SK-N-SH (cell line): ENCODE results near the gene MND1. TPM values are rescaled to one million over a fixed set of nuclear protein-coding genes. Genes with fewer than 3 reads are reported as not detected.

Experiments
- CTCF ChIA-PET: fragments of 300-600, 350-600 bp; formaldehyde crosslinking; extraction: SDS; loops from one replicate; lab custom pipeline; 2021; lab: Yijun Ruan, JAX
- POLR2A ChIA-PET: fragments of 350-600 bp; sonication (Branson Sonifier 250); formaldehyde crosslinking; extraction: SDS; loops from one replicate; lab custom pipeline; 2020; ENCODE audit warnings: antibody characterized with exemption, inconsistent platforms; lab: Yijun Ruan, JAX
- DNase-seq: peaks from one replicate; pipeline ENCODE4 v3.0.0; 2012
- H2AFZ ChIP-seq: fragments of 200-600 bp; sonication (generic); 2 replicates; pipeline ENCODE4 v1.8.1; 2016; ENCODE audit warnings: antibody characterized with exemption, mild to moderate bottlenecking, low read depth
- H3F3A ChIP-seq: fragments of 200-600 bp; sonication (generic); replicated peaks from 2 replicates; pipeline ENCODE3; 2016; ENCODE audit warnings: antibody characterized with exemption, mild to moderate bottlenecking; ENCODE audit not compliant: insufficient read depth
- H3K27ac ChIP-seq, 2 experiments: fragments of 200-500 bp in 1 of 2; fragments of 200-600 bp in 1 of 2; sonication (Bioruptor generic) in 1 of 2; sonication (generic), shearing (Covaris generic) in 1 of 2; 2 replicates each; pipeline versions ENCODE4 v1.5.1 to v1.6.1; 2014 to 2016; ENCODE audit warnings: low read depth in 2 of 2, inconsistent platforms in 1 of 2, low read length in 1 of 2, mild to moderate bottlenecking in 1 of 2, mixed read lengths in 1 of 2
- H3K27me3 ChIP-seq: fragments of 200-600 bp; sonication (generic), shearing (Covaris generic); 2 replicates; pipeline ENCODE4 v1.6.1; 2016; ENCODE audit warnings: mixed run types; ENCODE audit not compliant: insufficient read depth
- H3K36me3 ChIP-seq, 2 experiments: fragments of 200-500 bp in 1 of 2; fragments of 200-600 bp in 1 of 2; sonication (Bioruptor generic) in 1 of 2; sonication (generic) in 1 of 2; replicated peaks in 1 of 2; 2 replicates each; pipeline versions ENCODE3 to v1.5.1; 2014 to 2016; ENCODE audit warnings: low read length in 1 of 2, mild to moderate bottlenecking in 1 of 2; ENCODE audit not compliant: insufficient read depth in 2 of 2, control insufficient read depth in 1 of 2
- H3K4me1 ChIP-seq, 2 experiments: fragments of 200-500 bp in 1 of 2; fragments of 200-600 bp in 1 of 2; sonication (Bioruptor generic) in 1 of 2; sonication (generic), shearing (Covaris generic) in 1 of 2; 2 replicates each; pipeline versions ENCODE4 v1.5.1 to v1.6.1; 2014 to 2016; ENCODE audit warnings: low read depth in 1 of 2, low read length in 1 of 2, mixed run types in 1 of 2; ENCODE audit not compliant: insufficient read depth in 2 of 2, control insufficient read depth in 1 of 2
- H3K4me2 ChIP-seq: fragments of 200-600 bp; sonication (generic), shearing (Covaris generic); 2 replicates; pipeline ENCODE4 v1.6.1; 2017; ENCODE audit warnings: mixed run types
- H3K4me3 ChIP-seq, 2 experiments: fragments of 200-500 bp in 1 of 2; fragments of 200-600 bp in 1 of 2; sonication (Bioruptor generic) in 1 of 2; sonication (generic), shearing (Covaris generic) in 1 of 2; 2 replicates each; pipeline versions ENCODE4 v1.5.1 to v1.8.1; 2014 to 2016; ENCODE audit warnings: low read depth in 2 of 2, inconsistent platforms in 1 of 2, low read length in 1 of 2, mild to moderate bottlenecking in 1 of 2, mixed read lengths in 1 of 2, moderate library complexity in 1 of 2
- H3K79me2 ChIP-seq: fragments of 200-600 bp; sonication (generic); 2 replicates; pipeline ENCODE4 v1.8.1; 2017; ENCODE audit warnings: mild to moderate bottlenecking; ENCODE audit not compliant: insufficient read depth
- H3K9ac ChIP-seq: fragments of 200-600 bp; sonication (generic); 2 replicates; pipeline ENCODE4 v1.6.1; 2017; ENCODE audit warnings: mixed run types
- H3K9me2 ChIP-seq: fragments of 200-600 bp; sonication (generic); 2 replicates; pipeline ENCODE4 v1.6.1; 2017; ENCODE audit warnings: mixed run types
- H3K9me3 ChIP-seq: fragments of 200-600 bp; sonication (generic); 2 replicates; pipeline ENCODE4 v1.6.1; 2017; ENCODE audit warnings: mixed run types, mild to moderate bottlenecking, moderate library complexity
- H4K20me1 ChIP-seq: fragments of 200-600 bp; sonication (generic); 2 replicates; pipeline ENCODE4 v1.6.1; 2017; ENCODE audit warnings: mild to moderate bottlenecking, mixed run types; ENCODE audit not compliant: insufficient read depth
- EP300 ChIP-seq, 2 experiments: IDR thresholded peaks; 2 replicates each; pipeline versions ENCODE4 v1.4.0 to v1.6.1; 2012; ENCODE audit warnings: borderline replicate concordance in 1 of 2, low read depth in 1 of 2, low read length in 1 of 2
- FOSL2 ChIP-seq: IDR thresholded peaks from 2 replicates; pipeline ENCODE4 v1.4.0; 2012; ENCODE audit warnings: low read depth, mild to moderate bottlenecking, moderate library complexity, borderline replicate concordance
- FOXM1 ChIP-seq: IDR thresholded peaks from 2 replicates; pipeline ENCODE4 v1.4.0; 2012; ENCODE audit warnings: low read depth, mild to moderate bottlenecking
- GATA2 ChIP-seq: sonication (generic); formaldehyde crosslinking; IDR thresholded peaks from 2 replicates; pipeline ENCODE4 v1.5.0; 2020; ENCODE audit warnings: mild to moderate bottlenecking, missing genetic modification reagents
- IRF3 ChIP-seq: fragments of 150-350 bp; IDR thresholded peaks from 2 replicates; pipeline ENCODE4 v1.6.1; 2016; ENCODE audit warnings: mild to moderate bottlenecking, low read depth, low read length
- MAX ChIP-seq: IDR thresholded peaks from 2 replicates; pipeline ENCODE4 v1.4.0; 2012; ENCODE audit warnings: low read depth
- MEF2A ChIP-seq: IDR thresholded peaks from 2 replicates; pipeline ENCODE4 v1.4.0; 2012; ENCODE audit warnings: low read depth, borderline replicate concordance
- MXI1 ChIP-seq: IDR thresholded peaks from 2 replicates; pipeline ENCODE4 v1.6.1; 2012; ENCODE audit warnings: mild to moderate bottlenecking, low read depth, low read length, improper control_type of control experiment
- NFIC ChIP-seq: IDR thresholded peaks from 2 replicates; pipeline ENCODE4 v1.4.0; 2012; ENCODE audit warnings: borderline replicate concordance
- RAD21 ChIP-seq: IDR thresholded peaks from 2 replicates; pipeline ENCODE4 v1.6.1; 2012; ENCODE audit warnings: mild to moderate bottlenecking, low read length
- RXRA ChIP-seq: IDR thresholded peaks from 2 replicates; pipeline ENCODE4 v1.4.0; 2012; ENCODE audit warnings: low read depth, mild to moderate bottlenecking, borderline replicate concordance
- TAF1 ChIP-seq: IDR thresholded peaks from 2 replicates; pipeline ENCODE4 v1.6.1; 2012; ENCODE audit warnings: low read depth, mild to moderate bottlenecking, low read length, moderate library complexity, borderline replicate concordance
- TEAD4 ChIP-seq: IDR thresholded peaks from 2 replicates; pipeline ENCODE4 v1.4.0; 2012; ENCODE audit warnings: mild to moderate bottlenecking, borderline replicate concordance; ENCODE audit not compliant: insufficient read depth
- USF1 ChIP-seq: IDR thresholded peaks from 2 replicates; pipeline ENCODE4 v1.4.0; 2012; ENCODE audit warnings: low read depth, borderline replicate concordance
- YY1 ChIP-seq: IDR thresholded peaks from 2 replicates; pipeline ENCODE4 v1.4.0; 2012; ENCODE audit warnings: low read depth, mild to moderate bottlenecking
- WGBS: methylation state at CpG from one replicate; pipeline ENCODE4 v1.1.6; 2017; ENCODE audit warnings: low lambda C conversion rate; 5-methylcytosine and 5-hydroxymethylcytosine counted together
- polyA plus RNA-seq, 3 experiments: library from polyadenylated mRNA; depleted of rRNA; stranded (reverse); fragments of >200 nt; gene quantifications; 2 replicates each; pipeline ENCODE4 v1.2.3, GENCODE V29; 2012
- TF ChIP-seq, protein P1 (sequence below): IDR thresholded peaks from 2 replicates; pipeline ENCODE4 v1.4.0; 2012; ENCODE audit warnings: low read depth, borderline replicate concordance
- TF ChIP-seq, protein P2 (sequence below): IDR thresholded peaks from 2 replicates; pipeline ENCODE4; 2012
- TF ChIP-seq, protein P3 (sequence below): fragments of 150-350 bp; IDR thresholded peaks from 2 replicates; pipeline ENCODE4 v1.6.1; 2017; ENCODE audit warnings: antibody characterized with exemption, low read length, low read depth, borderline replicate concordance

The MND1 gene
- polyA plus RNA-seq, 1 of the 3 experiments (the other 2 are of a cell fraction), result 2.4 TPM

DNA sequence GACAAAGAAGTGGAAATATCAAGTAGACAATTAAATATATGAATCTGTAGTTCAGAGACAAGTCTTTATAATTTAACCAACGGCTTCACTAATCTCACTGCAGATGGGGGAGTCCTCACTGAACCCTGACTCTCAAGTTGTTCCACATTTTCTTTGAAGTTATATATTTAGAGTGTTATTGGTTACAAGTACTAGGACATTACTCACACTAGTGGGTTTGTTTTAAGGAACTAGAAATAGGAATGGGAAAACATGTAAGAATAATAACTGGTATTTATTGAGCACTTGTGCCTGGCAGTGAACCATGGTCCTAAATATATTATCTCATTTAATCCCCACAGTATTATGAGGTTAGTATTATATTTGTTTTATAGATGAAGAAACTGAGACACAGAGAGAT, 22.0 kb downstream of the MND1 start:
- no peaks in the 10 kb centered on the region for H3F3A ChIP-seq
- no peaks in the 10 kb centered on the region for H4K20me1 ChIP-seq
- POLR2A ChIA-PET, result no interaction called here
- peaks cover 2 to 19% of the 10 kb centered on the region in 2 experiments for H3K36me3 ChIP-seq
- H3K27ac ChIP-seq, result no peak overlapping the region
- no peak overlapping the region for H3K4me2 ChIP-seq
- no peak overlapping the region for H3K4me3 ChIP-seq
- no peak for DNase-seq
- TF ChIP-seq MEF2A, result no peak
- TF ChIP-seq, protein P1, sequence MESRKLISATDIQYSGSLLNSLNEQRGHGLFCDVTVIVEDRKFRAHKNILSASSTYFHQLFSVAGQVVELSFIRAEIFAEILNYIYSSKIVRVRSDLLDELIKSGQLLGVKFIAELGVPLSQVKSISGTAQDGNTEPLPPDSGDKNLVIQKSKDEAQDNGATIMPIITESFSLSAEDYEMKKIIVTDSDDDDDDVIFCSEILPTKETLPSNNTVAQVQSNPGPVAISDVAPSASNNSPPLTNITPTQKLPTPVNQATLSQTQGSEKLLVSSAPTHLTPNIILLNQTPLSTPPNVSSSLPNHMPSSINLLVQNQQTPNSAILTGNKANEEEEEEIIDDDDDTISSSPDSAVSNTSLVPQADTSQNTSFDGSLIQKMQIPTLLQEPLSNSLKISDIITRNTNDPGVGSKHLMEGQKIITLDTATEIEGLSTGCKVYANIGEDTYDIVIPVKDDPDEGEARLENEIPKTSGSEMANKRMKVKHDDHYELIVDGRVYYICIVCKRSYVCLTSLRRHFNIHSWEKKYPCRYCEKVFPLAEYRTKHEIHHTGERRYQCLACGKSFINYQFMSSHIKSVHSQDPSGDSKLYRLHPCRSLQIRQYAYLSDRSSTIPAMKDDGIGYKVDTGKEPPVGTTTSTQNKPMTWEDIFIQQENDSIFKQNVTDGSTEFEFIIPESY, result no peak
- no peak for TF ChIP-seq RXRA
- TF ChIP-seq USF1, result no peak
- no peak for TF ChIP-seq TEAD4
- no peak for TF ChIP-seq NFIC
- no peak for TF ChIP-seq MAX
- no peak for TF ChIP-seq IRF3
- TF ChIP-seq YY1, result no peak
- TF ChIP-seq FOXM1, result no peak
- TF ChIP-seq, protein P2, sequence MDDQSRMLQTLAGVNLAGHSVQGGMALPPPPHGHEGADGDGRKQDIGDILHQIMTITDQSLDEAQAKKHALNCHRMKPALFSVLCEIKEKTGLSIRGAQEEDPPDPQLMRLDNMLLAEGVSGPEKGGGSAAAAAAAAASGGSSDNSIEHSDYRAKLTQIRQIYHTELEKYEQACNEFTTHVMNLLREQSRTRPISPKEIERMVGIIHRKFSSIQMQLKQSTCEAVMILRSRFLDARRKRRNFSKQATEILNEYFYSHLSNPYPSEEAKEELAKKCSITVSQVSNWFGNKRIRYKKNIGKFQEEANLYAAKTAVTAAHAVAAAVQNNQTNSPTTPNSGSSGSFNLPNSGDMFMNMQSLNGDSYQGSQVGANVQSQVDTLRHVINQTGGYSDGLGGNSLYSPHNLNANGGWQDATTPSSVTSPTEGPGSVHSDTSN, result no peak
- no peak for TF ChIP-seq GATA2 (CRISPR knock-in tag)
- no peak for TF ChIP-seq RAD21
- TF ChIP-seq TAF1, result no peak
- TF ChIP-seq, protein P3, sequence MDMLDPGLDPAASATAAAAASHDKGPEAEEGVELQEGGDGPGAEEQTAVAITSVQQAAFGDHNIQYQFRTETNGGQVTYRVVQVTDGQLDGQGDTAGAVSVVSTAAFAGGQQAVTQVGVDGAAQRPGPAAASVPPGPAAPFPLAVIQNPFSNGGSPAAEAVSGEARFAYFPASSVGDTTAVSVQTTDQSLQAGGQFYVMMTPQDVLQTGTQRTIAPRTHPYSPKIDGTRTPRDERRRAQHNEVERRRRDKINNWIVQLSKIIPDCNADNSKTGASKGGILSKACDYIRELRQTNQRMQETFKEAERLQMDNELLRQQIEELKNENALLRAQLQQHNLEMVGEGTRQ, result no peak
- TF ChIP-seq FOSL2, result no peak
- no peak for TF ChIP-seq MXI1
- TF ChIP-seq EP300 (IDR thresholded peaks at IDR 0.05; ENCODE audit: borderline replicate concordance in 1 of 2, low read depth in 1 of 2, low read length in 1 of 2), result no peak
- peaks cover 3% of the 10 kb centered on the region; the same call in 1 of the 2 replicates for H3K9me3 ChIP-seq
- H2AFZ ChIP-seq, result no peak overlapping the region
- no peaks in the 10 kb centered on the region for H3K27me3 ChIP-seq
- no peaks in the 10 kb centered on the region for H3K9me2 ChIP-seq
- CTCF ChIA-PET, result no interaction called here
- no peaks in the 10 kb centered on the region for H3K79me2 ChIP-seq
- H3K4me1 ChIP-seq, result peaks cover 0 to 3% of the 10 kb centered on the region in 2 experiments; a peak in 1 of 4 replicates
- H3K9ac ChIP-seq, result no peak overlapping the region
- 95% methylated on average over 1 of the region's 1 CpG for whole genome bisulfite sequencing
